ENCODE measurements around the gene GTPBP1. TPM values are rescaled to one million over a fixed set of nuclear protein-coding genes. Genes with fewer than 3 reads are reported as not detected.

Gene GTPBP1
- total and polyA plus RNA-seq, 2 of the 13 experiments (the other 11 are each of a cell fraction or from before 2014, with no cell fraction given), result 22.3 to 27.0 TPM

DNA sequence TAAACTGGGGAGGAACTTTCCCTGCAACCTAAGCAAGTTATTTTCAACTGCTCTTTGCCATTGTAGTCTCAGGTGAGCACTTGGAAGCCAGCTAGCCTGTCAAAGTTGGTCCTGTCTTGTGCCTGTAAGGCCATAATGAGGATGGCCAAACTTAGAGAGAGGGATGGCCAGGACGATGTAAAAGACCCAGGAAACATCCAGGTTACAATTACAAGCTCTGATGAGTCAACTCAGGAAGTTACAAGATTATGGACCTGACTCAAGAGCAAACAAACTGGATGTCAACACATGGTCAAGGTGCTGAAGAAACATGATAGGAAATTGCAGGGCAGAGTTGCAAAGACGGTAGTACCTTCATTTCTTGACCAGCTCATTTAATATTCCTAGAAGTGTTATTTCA, 1.6 kb downstream of the GTPBP1 start (continued):
- TF ChIP-seq, protein P1, sequence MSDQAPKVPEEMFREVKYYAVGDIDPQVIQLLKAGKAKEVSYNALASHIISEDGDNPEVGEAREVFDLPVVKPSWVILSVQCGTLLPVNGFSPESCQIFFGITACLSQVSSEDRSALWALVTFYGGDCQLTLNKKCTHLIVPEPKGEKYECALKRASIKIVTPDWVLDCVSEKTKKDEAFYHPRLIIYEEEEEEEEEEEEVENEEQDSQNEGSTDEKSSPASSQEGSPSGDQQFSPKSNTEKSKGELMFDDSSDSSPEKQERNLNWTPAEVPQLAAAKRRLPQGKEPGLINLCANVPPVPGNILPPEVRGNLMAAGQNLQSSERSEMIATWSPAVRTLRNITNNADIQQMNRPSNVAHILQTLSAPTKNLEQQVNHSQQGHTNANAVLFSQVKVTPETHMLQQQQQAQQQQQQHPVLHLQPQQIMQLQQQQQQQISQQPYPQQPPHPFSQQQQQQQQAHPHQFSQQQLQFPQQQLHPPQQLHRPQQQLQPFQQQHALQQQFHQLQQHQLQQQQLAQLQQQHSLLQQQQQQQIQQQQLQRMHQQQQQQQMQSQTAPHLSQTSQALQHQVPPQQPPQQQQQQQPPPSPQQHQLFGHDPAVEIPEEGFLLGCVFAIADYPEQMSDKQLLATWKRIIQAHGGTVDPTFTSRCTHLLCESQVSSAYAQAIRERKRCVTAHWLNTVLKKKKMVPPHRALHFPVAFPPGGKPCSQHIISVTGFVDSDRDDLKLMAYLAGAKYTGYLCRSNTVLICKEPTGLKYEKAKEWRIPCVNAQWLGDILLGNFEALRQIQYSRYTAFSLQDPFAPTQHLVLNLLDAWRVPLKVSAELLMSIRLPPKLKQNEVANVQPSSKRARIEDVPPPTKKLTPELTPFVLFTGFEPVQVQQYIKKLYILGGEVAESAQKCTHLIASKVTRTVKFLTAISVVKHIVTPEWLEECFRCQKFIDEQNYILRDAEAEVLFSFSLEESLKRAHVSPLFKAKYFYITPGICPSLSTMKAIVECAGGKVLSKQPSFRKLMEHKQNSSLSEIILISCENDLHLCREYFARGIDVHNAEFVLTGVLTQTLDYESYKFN (CRISPR knock-in tag; conservative IDR thresholded peaks at IDR 0.05), result peak; percentile 76
- TF ChIP-seq, protein P2, sequence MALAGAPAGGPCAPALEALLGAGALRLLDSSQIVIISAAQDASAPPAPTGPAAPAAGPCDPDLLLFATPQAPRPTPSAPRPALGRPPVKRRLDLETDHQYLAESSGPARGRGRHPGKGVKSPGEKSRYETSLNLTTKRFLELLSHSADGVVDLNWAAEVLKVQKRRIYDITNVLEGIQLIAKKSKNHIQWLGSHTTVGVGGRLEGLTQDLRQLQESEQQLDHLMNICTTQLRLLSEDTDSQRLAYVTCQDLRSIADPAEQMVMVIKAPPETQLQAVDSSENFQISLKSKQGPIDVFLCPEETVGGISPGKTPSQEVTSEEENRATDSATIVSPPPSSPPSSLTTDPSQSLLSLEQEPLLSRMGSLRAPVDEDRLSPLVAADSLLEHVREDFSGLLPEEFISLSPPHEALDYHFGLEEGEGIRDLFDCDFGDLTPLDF (CRISPR knock-in tag; IDR thresholded peaks at IDR 0.05), result no peak
- TF ChIP-seq HMG20B (CRISPR knock-in tag; conservative IDR thresholded peaks at IDR 0.05) (no peak), ETV5 (CRISPR knock-in tag; IDR thresholded peaks at IDR 0.05; ENCODE audit: borderline replicate concordance) (peak; percentile 98), ZBTB20 (CRISPR knock-in tag; IDR thresholded peaks at IDR 0.05; ENCODE audit: borderline replicate concordance, low read depth) (0 out of 2 replicates have a peak, but pooled peaks have one; percentile 24), NFYC (CRISPR knock-in tag; IDR thresholded peaks at IDR 0.05) (peak; percentile 17; the same call in 1 of the 2 replicates), GABPA (IDR thresholded peaks at IDR 0.05; ENCODE audit: low read depth, low read length) (no peak), GABPA (CRISPR knock-in tag; IDR thresholded peaks at IDR 0.05; ENCODE audit: low read depth) (peak; percentile 60; the same call in 1 of the 2 replicates), AKAP8 (CRISPR knock-in tag; IDR thresholded peaks at IDR 0.05) (peak; percentile 67; the same call in 1 of the 2 replicates), U2AF1 (optimal IDR thresholded peaks at IDR 0.05; ENCODE audit: low read depth, low read length) (no peak), HDAC1 (CRISPR knock-in tag; IDR thresholded peaks at IDR 0.05) (peak; percentile 60)
- TF ChIP-seq, protein P3, sequence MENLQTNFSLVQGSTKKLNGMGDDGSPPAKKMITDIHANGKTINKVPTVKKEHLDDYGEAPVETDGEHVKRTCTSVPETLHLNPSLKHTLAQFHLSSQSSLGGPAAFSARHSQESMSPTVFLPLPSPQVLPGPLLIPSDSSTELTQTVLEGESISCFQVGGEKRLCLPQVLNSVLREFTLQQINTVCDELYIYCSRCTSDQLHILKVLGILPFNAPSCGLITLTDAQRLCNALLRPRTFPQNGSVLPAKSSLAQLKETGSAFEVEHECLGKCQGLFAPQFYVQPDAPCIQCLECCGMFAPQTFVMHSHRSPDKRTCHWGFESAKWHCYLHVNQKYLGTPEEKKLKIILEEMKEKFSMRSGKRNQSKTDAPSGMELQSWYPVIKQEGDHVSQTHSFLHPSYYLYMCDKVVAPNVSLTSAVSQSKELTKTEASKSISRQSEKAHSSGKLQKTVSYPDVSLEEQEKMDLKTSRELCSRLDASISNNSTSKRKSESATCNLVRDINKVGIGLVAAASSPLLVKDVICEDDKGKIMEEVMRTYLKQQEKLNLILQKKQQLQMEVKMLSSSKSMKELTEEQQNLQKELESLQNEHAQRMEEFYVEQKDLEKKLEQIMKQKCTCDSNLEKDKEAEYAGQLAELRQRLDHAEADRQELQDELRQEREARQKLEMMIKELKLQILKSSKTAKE (CRISPR knock-in tag; IDR thresholded peaks at IDR 0.05; ENCODE audit: borderline replicate concordance), result no peak
- TF ChIP-seq, protein P4, sequence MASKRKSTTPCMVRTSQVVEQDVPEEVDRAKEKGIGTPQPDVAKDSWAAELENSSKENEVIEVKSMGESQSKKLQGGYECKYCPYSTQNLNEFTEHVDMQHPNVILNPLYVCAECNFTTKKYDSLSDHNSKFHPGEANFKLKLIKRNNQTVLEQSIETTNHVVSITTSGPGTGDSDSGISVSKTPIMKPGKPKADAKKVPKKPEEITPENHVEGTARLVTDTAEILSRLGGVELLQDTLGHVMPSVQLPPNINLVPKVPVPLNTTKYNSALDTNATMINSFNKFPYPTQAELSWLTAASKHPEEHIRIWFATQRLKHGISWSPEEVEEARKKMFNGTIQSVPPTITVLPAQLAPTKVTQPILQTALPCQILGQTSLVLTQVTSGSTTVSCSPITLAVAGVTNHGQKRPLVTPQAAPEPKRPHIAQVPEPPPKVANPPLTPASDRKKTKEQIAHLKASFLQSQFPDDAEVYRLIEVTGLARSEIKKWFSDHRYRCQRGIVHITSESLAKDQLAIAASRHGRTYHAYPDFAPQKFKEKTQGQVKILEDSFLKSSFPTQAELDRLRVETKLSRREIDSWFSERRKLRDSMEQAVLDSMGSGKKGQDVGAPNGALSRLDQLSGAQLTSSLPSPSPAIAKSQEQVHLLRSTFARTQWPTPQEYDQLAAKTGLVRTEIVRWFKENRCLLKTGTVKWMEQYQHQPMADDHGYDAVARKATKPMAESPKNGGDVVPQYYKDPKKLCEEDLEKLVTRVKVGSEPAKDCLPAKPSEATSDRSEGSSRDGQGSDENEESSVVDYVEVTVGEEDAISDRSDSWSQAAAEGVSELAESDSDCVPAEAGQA (IDR thresholded peaks at IDR 0.05; ENCODE audit: low read depth), result no peak
- TF ChIP-seq, protein P4 (CRISPR knock-in tag; IDR thresholded peaks at IDR 0.05; ENCODE audit: borderline replicate concordance), result no peak
- TF ChIP-seq, protein P5, sequence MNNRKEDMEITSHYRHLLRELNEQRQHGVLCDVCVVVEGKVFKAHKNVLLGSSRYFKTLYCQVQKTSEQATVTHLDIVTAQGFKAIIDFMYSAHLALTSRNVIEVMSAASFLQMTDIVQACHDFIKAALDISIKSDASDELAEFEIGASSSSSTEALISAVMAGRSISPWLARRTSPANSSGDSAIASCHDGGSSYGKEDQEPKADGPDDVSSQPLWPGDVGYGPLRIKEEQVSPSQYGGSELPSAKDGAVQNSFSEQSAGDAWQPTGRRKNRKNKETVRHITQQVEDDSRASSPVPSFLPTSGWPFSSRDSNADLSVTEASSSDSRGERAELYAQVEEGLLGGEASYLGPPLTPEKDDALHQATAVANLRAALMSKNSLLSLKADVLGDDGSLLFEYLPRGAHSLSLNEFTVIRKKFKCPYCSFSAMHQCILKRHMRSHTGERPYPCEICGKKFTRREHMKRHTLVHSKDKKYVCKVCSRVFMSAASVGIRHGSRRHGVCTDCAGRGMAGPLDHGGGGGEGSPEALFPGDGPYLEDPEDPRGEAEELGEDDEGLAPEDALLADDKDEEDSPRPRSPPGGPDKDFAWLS (CRISPR knock-in tag; IDR thresholded peaks at IDR 0.05; ENCODE audit: borderline replicate concordance), result no peak
